T-helper 9 cell (primary cell): ENCODE measurements around the gene PSAT1.

ENCODE experiments used
- DNase-seq: peaks from one replicate; pipeline ENCODE4 v3.0.0-alpha.2; 2020

PSAT1 gene

DNA sequence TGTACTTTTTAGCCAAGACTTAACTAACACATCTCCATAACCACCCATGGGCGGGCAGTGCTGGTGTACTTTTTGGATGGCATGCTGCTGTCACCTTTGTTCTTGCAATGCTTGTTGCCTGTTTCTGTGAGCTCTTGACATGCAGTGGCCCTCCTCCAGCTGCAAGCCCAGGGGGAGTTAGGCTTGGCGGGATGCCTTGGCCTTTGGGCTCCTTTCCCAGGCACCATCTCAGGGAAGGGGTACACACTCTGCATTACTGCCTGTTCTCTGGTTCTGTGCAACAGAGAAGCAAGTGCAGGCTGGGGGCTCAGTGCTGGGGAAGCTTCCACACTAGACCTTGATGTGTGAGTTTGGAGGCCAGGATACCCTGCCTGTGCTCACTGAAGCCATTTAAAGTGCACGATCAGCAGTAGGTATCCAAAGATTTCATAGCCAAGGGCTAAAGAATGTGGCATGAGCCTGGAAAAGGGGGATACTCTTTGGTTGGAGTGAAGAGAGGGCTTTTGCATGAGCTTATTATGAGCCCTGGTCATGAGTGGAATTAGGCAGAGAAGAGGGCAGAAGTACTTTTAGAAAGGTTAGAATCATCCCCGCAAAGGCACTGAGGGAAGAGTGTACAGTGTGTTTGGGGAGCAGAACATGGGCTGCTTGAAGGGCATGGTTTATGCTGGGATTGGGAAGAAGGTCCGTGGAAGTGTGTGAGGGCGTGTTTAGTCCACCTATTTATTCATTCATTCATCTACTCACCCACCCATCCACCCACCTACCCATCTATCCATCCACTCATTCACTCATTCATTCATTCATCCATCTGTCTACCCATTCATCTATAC is 22.5 kb downstream of the PSAT1 start:
- DNase-seq = no peak

DNA sequence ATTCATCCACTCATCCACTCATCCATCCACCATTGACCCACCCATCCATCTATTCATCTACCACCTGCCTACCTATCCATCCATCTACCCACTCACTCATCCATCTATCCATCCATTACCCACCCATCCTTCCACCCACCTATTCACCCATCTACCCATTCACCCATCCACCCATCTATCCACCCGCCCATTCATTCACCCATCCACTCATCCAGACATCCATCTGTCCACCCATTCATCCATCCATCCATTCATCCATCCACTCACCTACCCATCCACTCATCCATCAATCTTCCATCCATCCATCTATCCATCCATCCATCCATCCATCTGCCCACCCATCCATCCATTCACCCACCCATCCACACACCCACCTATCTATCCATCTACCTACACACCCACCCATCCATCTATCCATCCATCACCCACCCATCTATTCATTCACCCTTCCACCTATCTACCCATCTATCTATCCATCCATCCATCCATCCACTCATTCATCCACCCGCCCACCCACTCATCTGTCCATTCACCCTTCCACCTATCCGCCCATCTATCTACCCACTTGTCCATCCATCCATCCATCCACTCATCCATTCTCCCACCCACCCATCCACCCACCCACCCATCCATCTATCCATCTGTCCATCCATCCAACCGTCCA is 23.2 kb downstream of the PSAT1 start:
- no peak for DNase-seq

DNA sequence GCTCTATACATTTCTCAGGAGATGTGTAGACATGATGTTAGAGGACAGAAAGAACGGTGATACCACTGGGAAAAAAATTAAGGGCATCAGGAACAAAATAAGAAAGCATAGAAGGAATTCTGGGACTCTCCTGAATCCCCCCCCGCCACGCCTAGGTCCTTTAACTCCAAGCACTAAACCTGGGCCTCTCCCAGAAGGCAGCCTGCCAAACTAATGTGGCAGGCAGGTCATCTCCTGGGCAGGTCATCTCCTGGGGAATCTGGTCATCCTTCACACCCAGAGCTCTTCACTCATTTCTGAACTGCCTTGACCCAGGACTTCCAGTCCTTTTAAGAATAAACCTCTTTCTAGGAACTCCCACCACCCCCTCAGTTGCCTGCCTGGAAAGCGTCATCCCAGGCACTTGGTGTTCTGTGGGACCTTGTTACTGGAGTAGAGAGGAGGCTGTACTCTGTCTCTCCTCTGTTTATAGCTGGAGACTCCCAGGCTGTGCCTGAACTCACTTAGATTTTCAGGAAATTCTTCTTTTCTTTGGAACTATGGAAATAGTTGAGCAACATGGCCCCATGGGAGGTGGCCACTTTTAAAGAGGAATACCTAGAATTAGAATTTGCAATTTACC is 24.1 kb downstream of the PSAT1 start:
- DNase-seq = no peak

DNA sequence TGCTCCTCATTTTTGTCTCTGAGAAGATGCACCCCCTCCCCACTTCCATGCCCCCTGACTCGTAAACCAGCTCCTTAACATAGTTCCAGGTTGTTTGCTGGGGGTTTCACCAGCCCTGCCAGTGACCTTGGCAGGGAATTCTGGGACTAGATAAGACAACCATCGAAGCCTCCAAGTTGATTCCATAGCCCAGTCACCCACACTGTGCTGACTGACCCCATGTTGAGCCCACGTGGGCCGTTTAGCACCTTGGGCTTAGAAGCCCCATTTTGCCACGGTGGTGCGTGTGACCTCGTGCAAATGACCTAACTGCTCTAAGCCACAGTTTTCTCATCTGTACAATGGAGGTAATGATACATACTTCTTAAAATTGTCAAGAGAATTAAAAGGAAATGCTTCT is 24.6 kb downstream of the PSAT1 start:
- DNase-seq = no peak

DNA sequence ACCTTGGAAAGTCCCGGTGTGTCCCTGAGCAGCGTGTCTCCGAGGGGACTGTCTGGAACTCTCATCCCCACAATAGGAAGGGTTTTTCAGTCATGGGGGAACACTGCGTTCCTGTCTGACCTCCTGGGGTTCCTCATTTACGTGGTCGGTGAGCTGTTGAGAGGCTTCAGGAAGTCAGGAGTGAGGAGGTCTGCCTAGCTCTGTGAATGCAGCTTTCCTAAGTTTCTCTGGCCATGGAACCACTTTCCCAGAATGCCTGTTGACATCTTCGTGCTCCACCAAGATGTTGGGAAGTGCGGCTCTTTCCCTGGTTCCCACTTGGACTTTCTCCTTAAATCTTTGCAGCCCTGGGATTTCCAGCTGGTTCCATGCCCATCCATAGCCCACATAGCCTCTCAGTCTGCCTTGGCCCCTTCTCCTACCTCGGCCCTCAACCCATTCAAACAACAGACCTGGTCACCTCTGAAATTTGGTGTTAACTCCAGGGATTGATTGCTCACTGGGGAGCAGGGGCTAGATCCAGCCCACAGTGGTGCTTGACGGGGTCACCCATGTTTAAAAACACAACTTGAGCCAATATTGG is 27.2 kb downstream of the PSAT1 start:
- DNase-seq = no peak

DNA sequence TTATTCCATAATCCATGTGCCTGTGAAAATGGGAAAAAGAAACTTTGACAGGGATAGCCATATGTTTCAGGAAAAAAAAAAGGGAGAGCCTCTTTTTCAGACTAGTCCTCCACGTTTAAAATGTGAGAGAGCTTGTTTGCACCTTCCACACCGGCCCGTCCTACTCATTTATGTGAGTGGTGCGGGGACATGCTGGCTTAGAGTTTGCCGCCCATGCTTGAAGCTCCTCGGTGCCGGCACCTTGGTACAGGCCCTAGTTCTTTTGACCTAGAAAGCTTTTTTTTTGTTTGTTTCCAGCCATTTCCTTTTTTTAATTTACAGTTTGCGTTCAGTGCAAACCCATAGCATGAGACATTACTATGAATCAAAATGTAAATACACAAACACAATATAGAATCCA is 27.8 kb downstream of the PSAT1 start:
- DNase-seq = no peak

DNA sequence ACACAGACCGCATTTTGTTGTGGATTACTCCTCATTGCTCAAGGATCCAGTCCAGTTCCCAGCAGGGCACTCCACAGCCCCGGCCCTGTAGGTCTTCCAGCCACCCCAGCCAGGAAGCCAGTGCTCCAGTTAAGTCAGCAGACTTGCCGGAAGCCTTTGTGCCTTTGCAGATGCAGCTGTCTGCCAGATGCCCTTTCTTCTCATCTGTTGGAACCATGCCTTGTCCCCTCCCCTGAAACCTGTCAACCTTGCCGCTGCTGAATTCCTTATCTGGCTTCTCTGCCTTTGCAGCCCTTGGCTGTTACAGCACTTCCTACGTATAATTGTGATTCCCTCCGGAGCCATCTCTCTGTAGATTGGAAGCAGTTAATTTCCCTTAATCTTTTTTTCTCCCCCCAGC is 28.4 kb downstream of the PSAT1 start:
- no peak for DNase-seq

DNA sequence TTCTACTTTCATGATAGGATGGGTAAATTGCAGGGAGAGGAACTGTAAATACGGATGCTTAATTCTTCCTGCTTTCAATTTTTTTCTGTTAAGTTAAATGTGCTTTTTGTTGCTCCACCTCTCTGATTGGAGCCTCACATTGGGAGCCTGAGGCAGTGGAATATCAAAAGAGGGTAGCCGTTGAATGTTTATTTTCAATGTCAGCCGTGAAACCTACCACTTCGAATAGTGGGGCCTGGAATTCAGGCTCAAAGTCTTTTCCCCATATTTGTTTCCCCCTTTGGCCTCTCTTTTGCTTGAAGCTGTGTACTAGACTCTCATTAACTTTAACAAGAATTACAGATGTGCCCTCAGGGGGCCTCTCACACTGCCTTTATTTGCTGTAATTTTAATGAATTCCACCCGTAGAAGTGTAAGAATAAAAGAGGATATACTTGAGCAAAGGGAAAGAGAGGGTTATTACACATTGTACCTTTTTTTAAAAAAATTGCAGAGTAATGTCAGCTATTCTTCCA is 29.0 kb downstream of the PSAT1 start:
- no peak for DNase-seq

DNA sequence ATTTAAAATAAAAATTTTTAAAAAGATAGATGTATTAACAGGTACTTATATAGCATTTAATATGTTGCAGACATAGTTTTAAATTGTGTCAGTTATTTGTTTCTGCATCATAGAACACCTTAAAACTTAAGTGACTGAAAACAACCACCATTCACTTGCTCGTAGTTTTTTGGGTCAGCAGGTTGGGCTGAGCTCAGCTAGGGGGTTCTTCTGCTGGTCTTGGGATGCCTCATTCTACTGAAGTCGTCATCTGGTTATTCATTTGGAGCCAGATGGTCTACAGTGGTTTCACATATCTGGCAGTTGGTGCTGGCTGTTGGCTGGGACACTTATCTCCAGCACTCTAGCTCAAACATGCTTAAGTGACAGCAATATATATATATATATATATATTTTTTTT is 29.6 kb downstream of the PSAT1 start:
- no peak for DNase-seq

DNA sequence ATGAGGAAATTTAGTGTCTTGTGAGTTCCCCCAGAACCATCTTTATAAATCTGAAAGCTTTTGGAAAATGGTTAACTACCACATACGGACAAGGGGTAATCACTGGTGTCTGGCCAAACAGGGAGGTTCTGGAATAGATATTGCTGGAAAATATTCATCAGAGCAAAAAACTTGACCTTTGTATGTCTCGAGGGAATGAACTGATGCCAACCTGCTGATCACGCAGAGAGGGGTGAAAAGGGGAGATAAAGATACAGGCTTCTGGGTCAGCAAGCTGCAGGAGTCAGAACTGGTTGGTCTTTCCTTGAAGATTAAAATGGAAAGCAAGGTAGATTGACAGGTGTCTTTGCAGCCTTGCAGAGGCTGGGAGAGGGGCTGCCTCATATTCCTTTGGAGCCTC is 35.5 kb downstream of the PSAT1 start:
- no peak for DNase-seq

DNA sequence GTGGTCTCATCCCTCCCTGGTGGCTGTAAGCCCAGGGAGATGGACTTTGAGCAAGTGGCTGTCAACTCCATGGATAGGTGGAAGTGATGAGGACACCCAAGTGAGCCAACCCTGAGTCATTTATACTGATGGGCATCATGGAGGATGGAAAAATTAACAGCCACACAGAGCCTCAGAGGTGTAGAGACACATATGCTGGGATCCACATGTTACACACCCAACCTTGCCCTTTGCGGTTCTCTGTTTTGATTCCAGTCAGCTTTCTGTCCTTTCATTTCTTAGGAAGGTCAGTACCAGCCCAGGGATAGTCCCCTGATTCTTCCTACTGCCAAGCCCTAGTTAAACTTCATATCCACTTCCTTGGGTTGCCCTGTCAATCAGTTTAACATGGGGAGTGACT is 51.9 kb downstream of the PSAT1 start:
- DNase-seq = no peak

DNA sequence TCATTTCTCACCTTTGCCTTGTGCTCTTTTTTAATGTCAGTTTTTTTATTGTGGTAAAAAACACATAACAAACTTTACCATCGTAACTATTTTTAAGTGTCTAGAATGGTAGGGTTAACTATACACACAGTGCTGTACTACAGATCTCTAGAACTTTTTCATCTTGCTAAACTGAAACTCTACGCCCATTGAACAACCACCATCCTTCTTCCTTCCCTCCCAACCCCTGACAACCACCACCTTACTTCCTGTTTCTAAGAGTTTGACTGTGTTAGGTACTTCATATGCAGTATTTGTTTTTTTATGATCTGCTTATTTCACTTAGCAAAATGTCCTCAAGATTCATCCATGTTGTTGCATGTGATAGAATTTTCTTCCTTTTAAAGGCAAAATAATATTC is 54.9 kb downstream of the PSAT1 start:
- no peak for DNase-seq

DNA sequence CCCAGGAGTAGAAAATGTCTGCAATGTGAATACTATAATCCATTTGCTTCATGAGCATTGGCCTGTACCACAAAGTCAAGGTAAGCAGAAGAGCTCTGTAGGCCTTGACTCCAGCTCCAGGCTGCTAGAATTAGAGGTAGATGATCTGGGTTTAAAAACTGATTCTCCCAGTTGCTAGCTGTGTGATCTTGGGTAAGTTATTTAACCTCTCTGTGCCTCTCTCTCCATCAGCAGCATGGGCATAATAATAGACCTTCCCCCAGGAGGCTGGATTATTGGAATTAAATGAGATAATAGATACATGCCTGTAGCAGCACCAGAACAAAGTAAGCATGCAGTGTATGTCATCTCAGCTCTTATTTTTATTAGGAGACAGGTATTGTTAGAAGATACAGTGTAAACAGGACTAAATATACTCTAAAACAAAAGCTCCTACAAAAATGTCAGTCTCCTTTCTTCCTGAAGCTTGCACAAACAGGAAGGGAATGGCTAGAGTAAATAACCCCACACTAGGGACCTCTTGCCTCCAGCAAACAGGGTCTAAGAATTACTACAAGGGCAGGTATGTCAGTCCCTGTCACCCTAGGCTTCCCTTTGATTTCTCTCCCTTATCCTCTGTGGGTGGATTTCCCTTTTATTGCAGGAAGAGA is 57.5 kb downstream of the PSAT1 start:
- no peak for DNase-seq

DNA sequence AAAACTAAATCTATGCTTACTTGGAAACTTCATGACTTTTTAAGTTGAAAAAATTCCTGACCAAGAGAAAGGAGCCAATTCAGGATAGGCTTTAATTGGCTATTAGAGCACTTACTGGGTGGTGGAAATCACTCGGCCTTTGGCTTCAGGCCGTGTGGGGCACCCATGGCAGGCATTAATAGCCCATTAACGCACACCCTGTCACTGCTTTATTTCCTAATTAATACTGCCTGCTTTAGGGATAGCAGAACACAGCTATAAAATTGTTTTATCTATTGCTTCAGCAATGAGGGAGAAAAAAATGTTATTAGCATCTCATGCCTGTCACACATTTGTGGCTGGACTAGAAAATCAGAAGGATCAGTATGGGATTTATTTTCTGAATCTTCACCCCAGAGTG is 58.1 kb downstream of the PSAT1 start:
- DNase-seq = no peak

DNA sequence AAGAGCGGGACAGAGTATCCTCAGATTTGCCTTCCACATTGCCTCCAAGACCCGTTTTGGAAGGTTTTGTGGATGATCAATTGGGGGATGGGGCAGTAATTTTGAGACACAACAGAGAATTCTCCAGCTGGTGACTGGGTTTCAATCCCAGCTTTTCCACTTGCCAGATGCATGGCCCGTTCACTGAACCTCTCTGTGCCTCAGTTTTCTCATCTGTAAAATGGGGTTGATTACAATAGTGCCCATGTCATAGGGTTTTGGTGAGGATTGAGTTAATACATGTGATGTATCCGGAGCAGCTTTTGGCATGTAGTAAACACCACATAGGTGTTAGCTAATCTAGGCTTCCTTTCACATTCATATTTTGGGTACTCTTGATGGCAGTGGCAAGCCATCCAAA is 59.7 kb downstream of the PSAT1 start:
- DNase-seq = no peak

DNA sequence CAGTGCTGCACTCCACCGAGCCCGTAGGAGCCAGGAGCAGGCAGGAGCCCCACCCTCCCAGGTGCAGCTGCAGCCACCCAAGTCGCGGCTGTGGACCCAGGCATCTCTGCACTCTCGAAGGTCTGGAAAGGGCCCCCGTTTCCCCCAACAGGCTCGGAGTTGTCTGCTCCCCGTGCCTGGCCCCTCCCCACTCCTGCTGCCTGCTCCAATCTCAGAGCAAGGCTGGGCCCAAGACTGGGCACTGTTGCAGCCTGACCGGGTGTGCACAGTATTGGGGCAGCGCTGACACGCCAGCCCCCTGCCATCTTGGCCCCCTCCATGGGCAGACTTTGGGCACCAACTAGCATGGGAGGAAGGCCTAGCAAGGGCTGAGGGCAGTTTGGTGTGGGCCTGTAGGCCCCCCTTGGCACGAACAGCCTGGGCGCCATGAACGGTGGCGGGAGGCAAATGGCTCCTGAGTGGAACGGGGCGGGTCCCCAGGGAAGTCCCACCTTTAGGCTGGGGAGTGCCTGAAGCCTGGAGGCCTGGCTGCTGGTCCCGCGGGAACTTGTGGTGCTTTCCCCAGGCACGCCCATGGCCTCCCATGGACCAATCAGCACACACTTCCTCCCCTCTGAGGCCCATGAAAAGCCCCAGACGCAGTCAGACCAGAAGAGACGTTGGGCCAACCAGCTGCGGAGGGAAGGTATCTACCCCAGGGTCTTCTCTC is 60.4 kb downstream of the PSAT1 start:
- no peak for DNase-seq

DNA sequence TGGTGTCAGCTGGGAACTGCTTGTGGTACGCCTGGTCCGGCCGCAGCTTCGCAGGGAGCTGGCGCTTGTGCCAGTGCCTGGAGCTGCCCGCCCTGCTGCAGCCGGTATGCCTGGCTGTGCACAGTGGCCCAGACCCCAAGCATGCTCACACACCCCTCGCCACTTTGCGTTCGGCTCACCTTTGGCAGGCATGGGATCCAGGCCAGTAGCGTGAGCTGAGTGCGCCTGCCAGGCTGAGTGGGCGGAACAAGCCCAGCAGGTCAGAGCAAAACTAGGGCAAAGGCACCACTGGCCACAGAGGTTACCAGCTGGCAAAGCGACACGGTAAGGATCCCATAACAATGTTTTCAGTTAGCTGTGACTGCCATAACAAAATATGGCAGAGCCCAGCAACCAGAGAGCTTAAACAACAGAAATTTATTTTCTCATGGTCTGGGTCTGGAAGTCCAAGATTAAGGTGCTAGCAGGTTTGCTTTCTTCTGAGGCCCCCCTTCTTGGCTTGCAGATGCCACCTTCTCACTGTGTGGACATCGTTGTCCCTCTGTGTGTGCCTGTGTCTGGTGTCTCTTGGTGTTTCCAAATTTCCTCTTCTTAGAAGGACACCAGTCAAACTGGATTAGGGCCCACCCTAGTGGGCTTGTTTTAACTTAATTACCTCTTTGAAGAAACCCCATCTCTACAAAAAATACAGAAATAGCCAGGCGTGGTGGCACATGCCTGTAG is 61.6 kb downstream of the PSAT1 start:
- DNase-seq = no peak

DNA sequence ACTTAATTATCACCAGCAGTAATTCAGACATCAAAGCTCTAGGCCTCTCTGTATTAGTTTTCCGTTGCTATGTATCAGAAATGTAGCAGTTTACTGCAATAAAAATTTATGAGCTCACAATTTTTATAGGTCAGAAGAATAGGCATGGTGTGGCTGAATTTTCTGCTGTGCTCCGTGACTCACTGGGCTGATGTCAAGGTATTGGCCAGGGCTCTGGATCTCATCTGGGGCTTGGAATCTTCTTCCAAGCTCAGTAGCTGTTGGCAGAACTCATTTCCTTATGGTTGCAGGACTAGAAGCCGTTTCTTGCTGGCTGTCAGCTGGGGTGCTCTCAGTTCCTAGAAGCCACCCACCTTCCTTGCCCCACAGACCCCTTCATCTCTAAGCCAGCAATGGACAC is 66.3 kb downstream of the PSAT1 start:
- no peak for DNase-seq

DNA sequence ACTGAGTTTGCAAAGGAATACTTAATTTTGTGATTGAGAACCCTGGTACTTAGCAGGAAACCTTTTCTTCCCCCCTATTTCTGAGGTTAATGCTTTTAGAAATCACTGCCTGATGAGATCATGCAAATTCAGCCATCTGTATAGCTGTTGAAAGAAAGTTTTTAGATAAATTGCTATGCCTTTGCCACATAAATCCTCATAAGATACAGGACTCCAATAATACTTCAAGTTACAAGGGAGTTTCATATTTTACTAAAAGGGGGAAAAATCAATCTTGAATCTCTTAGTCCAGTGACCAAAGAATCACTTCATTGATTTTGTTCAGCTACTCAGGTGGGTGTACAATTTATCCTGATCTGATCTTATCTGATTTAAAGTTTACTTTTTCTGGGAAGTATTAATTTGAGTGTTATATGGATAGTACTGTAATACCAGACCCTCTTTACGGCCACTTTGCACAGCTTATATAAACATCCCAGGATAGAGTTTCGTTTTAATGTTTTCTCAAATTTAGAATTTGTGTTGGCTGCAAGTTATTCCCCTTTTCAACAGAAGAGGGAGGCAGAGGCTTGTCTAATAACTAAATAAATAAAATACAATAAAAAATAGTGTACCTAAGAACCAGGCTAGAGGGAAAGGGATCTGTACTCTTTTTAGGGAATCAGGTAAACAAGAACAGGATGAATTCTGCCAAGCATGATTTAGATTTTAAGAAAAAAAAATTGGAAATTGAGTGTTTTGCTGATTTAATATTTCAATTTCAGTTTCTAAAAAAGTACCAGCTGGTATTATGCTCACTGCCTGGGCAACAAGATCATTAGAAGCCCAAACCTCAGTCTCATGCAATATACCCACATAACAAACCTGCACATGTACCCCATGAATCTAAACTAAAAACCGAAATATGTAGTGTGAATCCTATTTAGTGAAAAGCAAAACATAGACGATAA is 69.1 kb downstream of the PSAT1 start:
- DNase-seq = no peak

DNA sequence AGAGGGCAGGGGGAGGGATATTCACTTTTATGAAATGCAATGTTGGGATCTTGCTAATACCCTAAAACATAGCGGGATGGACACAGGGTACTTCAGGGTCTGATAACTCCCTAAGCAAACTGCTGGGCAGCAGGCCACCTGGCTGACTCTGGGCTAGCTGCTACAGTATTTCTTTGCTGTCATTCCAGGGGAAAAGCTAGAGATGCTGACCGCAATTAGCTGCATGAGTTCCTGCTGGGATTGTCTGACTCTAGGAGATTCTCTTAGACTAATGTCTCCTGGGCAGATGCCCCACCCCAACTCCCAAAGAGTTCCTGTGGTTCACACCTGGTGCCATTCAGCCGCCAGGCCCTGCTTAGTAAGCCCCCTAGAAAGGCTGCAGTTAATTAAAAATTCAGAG is 69.9 kb downstream of the PSAT1 start:
- DNase-seq = no peak
